HepG2 (cell line): Measurements from ENCODE around the gene GRHL1.

ENCODE experiments used
- CTCF ChIP-seq: sonication (generic); formaldehyde crosslinking; IDR thresholded peaks from 2 replicates; pipeline ENCODE4 v1.5.0; 2020; ENCODE audit warnings: mild to moderate bottlenecking, missing genetic modification reagents, moderate library complexity
- EZH2 ChIP-seq: conservative IDR thresholded peaks from 2 replicates; pipeline ENCODE4 v1.6.1; 2012; ENCODE audit warnings: mild to moderate bottlenecking, low read depth, low read length, moderate library complexity
- POLR2A ChIP-seq, 2 experiments: IDR thresholded peaks; 2 replicates each; pipeline ENCODE4 v1.6.1; 2011; ENCODE audit warnings: low read depth in 2 of 2, low read length in 2 of 2, mild to moderate bottlenecking in 1 of 2, moderate library complexity in 1 of 2; ENCODE audit not compliant: insufficient read depth in 1 of 2
- SALL2 ChIP-seq: sonication (generic); formaldehyde crosslinking; IDR thresholded peaks from 2 replicates; pipeline ENCODE4 v1.8.1; 2023; ENCODE audit warnings: mild to moderate bottlenecking, missing genetic modification reagents, inconsistent platforms
- ZHX1 ChIP-seq: sonication (generic); formaldehyde crosslinking; IDR thresholded peaks from 2 replicates; pipeline ENCODE4 v1.8.1; 2022; ENCODE audit warnings: low read depth, mild to moderate bottlenecking, missing genetic modification reagents
- ZNF317 ChIP-seq: sonication (generic); formaldehyde crosslinking; IDR thresholded peaks from 2 replicates; pipeline ENCODE4 v1.5.0; 2020; ENCODE audit warnings: mild to moderate bottlenecking, missing genetic modification reagents
- ZNF354B ChIP-seq: sonication (generic); formaldehyde crosslinking; IDR thresholded peaks from 2 replicates; pipeline ENCODE4 v1.8.0; 2022; ENCODE audit warnings: mild to moderate bottlenecking, missing genetic modification reagents
- TF ChIP-seq, protein P1 (sequence below): sonication (generic); formaldehyde crosslinking; IDR thresholded peaks from 2 replicates; pipeline ENCODE4 v1.5.0; 2020; ENCODE audit warnings: mild to moderate bottlenecking, missing genetic modification reagents

GRCh38 chr2:10014418-10015190 lies 63.1 kb downstream of the GRHL1 start:
- TF ChIP-seq EZH2 (no peak), ZNF317 (CRISPR knock-in tag) (no peak), ZNF354B (CRISPR knock-in tag) (no peak), CTCF (CRISPR knock-in tag) (no peak), ZHX1 (CRISPR knock-in tag) (no peak), SALL2 (no peak), POLR2A (IDR thresholded peaks at IDR 0.05; ENCODE audit: insufficient read depth in 1 of 2, low read depth in 2 of 2, low read length in 2 of 2) (no peak)
- TF ChIP-seq, protein P1, sequence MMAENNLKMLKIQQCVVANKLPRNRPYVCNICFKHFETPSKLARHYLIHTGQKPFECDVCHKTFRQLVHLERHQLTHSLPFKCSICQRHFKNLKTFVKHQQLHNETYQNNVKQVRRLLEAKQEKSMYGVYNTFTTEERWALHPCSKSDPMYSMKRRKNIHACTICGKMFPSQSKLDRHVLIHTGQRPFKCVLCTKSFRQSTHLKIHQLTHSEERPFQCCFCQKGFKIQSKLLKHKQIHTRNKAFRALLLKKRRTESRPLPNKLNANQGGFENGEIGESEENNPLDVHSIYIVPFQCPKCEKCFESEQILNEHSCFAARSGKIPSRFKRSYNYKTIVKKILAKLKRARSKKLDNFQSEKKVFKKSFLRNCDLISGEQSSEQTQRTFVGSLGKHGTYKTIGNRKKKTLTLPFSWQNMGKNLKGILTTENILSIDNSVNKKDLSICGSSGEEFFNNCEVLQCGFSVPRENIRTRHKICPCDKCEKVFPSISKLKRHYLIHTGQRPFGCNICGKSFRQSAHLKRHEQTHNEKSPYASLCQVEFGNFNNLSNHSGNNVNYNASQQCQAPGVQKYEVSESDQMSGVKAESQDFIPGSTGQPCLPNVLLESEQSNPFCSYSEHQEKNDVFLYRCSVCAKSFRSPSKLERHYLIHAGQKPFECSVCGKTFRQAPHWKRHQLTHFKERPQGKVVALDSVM (CRISPR knock-in tag) = no peak
